Stimulated activated CD4-positive, alpha-beta T cell treated with anti-CD3 and anti-CD28 coated beads, Interleukin-4, amount 100 ng/mL, for 48 hours (primary cell): ENCODE results near the gene SESN2.

Source experiments
- DNase-seq, 2 donors: peaks; one replicate each; pipeline ENCODE4 v3.0.0-alpha.2; 2020; ENCODE audit warnings: low read depth in 2 of 2

SESN2 gene

DNA sequence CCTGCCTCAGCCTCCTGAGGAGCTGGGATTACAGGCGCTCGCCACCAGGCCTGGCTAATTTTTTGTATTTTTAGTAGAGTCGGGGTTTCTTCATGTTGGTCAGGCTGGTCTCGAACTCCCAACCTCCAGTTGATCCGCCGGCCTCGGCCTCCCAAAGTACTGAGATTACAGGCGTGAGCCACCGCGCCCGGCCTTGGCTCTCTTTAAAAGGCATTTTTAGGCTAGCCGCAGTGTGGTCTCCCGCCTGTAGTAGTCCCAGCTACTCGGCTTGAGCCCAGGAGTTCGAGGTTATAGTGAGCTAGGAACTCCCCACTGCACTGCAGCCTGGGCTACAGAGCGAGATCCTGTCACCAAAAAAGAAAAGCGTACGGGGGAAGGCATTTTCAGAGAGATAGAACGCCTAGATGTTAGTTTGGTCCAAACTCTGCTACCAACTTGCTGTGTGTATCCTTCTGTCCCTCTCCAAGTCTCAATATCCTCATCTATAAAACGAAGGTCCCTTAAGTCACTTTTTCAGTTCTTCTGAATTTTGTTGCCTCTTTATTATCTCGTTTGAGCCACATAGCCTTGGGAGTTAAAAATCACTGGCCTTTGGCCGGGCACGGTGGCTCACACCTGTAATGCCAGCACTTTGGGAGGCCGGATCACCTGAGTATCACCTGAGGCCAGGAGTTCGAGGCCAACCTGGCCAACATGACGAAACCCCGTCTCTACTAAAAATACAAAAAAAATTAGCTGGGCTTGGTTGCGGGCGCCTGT, 70.3 kb downstream of the SESN2 start:
- DNase-seq, result peak; percentile 18 to 23
